ENCODE results near the gene CACNA2D3.

DNA sequence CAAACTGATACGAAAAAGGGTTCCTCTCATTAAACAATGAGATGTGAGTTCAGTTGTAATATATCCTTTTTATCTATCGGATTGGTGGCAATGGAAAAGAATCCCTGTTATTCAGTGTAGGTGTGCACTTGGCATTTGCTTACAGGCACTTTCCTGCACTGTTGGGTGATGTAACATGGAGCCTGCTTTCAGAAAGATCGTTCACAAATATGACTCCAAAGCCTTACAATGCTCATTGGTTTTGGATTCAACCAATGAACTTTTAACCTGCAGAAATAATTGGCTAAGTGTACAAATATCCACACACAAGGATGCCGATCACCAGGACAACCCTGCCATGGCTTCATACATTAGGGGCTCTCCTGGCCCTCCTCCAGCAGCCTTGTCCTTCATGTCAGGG lies 996.9 kb downstream of the CACNA2D3 start:
- TF ChIP-seq, protein P1, sequence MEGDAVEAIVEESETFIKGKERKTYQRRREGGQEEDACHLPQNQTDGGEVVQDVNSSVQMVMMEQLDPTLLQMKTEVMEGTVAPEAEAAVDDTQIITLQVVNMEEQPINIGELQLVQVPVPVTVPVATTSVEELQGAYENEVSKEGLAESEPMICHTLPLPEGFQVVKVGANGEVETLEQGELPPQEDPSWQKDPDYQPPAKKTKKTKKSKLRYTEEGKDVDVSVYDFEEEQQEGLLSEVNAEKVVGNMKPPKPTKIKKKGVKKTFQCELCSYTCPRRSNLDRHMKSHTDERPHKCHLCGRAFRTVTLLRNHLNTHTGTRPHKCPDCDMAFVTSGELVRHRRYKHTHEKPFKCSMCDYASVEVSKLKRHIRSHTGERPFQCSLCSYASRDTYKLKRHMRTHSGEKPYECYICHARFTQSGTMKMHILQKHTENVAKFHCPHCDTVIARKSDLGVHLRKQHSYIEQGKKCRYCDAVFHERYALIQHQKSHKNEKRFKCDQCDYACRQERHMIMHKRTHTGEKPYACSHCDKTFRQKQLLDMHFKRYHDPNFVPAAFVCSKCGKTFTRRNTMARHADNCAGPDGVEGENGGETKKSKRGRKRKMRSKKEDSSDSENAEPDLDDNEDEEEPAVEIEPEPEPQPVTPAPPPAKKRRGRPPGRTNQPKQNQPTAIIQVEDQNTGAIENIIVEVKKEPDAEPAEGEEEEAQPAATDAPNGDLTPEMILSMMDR (IDR thresholded peaks at IDR 0.05) = no peak
- no peak for TF ChIP-seq EZH2 (IDR thresholded peaks at IDR 0.05)
- TF ChIP-seq EZH2phosphoT487 (IDR thresholded peaks at IDR 0.05) = no peak
